Neural cell (in vitro differentiated cells): ENCODE measurements around the gene ITGA2B.

Source experiments
- EP300 ChIP-seq: fragments of 450-650 bp; conservative IDR thresholded peaks from 2 replicates; pipeline ENCODE4 v1.6.1; 2014; ENCODE audit warnings: antibody characterized with exemption, mild to moderate bottlenecking, moderate library complexity; ENCODE audit not compliant: poor library complexity, severe bottlenecking
- EZH2 ChIP-seq: fragments of 200-600, 300-800 bp; shearing (Covaris generic), sonication (generic); IDR thresholded peaks from 2 replicates; pipeline ENCODE4 v1.6.1; 2014; ENCODE audit warnings: antibody characterized with exemption, low read length, borderline replicate concordance, mild to moderate bottlenecking; ENCODE audit not compliant: insufficient read depth, poor library complexity, severe bottlenecking
- MXI1 ChIP-seq: fragments of 450-650 bp; conservative IDR thresholded peaks from 2 replicates; pipeline ENCODE4 v1.6.1; 2014; ENCODE audit warnings: antibody characterized with exemption, mild to moderate bottlenecking; ENCODE audit not compliant: poor library complexity, severe bottlenecking
- POLR2AphosphoS5 ChIP-seq: IDR thresholded peaks from 2 replicates; pipeline ENCODE4 v1.6.1; 2012
- RAD21 ChIP-seq: fragments of 450-650 bp; conservative IDR thresholded peaks from 2 replicates; pipeline ENCODE4 v1.6.1; 2014; ENCODE audit warnings: antibody characterized with exemption, mild to moderate bottlenecking, moderate library complexity
- TAF1 ChIP-seq: IDR thresholded peaks from 2 replicates; pipeline ENCODE4 v1.6.1; 2012; ENCODE audit warnings: low read depth
- TF ChIP-seq, protein P1 (sequence below): fragments of 450-650 bp; IDR thresholded peaks from 2 replicates; pipeline ENCODE4 v1.5.1; 2014; ENCODE audit warnings: antibody characterized with exemption, mild to moderate bottlenecking, moderate library complexity; ENCODE audit not compliant: poor library complexity, severe bottlenecking
- TF ChIP-seq, protein P2 (sequence below): IDR thresholded peaks from 2 replicates; pipeline ENCODE4 v1.6.1; 2012; ENCODE audit warnings: borderline replicate concordance

DNA sequence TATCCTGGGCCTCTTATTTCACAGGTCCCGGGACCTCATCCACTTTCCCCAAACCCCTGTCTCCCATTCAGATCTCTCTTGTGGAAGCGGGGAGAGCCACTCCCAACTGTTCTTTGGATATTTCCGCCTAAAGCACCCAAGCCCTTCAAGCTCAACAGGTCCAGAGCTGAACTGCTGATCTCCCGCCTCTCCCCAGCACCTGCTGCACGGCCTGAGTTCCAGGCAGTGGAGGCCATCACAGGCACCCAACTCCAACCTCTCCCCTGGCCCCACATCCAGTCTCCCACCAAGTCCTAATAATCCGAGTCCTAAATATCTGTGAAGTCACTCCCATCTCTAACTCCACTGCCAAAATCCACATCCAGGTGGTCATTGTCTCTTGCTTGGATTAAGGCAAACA is 6.5 kb downstream of the ITGA2B start:
- TF ChIP-seq, protein P1, sequence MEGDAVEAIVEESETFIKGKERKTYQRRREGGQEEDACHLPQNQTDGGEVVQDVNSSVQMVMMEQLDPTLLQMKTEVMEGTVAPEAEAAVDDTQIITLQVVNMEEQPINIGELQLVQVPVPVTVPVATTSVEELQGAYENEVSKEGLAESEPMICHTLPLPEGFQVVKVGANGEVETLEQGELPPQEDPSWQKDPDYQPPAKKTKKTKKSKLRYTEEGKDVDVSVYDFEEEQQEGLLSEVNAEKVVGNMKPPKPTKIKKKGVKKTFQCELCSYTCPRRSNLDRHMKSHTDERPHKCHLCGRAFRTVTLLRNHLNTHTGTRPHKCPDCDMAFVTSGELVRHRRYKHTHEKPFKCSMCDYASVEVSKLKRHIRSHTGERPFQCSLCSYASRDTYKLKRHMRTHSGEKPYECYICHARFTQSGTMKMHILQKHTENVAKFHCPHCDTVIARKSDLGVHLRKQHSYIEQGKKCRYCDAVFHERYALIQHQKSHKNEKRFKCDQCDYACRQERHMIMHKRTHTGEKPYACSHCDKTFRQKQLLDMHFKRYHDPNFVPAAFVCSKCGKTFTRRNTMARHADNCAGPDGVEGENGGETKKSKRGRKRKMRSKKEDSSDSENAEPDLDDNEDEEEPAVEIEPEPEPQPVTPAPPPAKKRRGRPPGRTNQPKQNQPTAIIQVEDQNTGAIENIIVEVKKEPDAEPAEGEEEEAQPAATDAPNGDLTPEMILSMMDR: no peak
- TF ChIP-seq RAD21: no peak
- no peak for TF ChIP-seq EZH2
- no peak for TF ChIP-seq POLR2AphosphoS5
- no peak for TF ChIP-seq EP300
- no peak for TF ChIP-seq TAF1
- TF ChIP-seq, protein P2, sequence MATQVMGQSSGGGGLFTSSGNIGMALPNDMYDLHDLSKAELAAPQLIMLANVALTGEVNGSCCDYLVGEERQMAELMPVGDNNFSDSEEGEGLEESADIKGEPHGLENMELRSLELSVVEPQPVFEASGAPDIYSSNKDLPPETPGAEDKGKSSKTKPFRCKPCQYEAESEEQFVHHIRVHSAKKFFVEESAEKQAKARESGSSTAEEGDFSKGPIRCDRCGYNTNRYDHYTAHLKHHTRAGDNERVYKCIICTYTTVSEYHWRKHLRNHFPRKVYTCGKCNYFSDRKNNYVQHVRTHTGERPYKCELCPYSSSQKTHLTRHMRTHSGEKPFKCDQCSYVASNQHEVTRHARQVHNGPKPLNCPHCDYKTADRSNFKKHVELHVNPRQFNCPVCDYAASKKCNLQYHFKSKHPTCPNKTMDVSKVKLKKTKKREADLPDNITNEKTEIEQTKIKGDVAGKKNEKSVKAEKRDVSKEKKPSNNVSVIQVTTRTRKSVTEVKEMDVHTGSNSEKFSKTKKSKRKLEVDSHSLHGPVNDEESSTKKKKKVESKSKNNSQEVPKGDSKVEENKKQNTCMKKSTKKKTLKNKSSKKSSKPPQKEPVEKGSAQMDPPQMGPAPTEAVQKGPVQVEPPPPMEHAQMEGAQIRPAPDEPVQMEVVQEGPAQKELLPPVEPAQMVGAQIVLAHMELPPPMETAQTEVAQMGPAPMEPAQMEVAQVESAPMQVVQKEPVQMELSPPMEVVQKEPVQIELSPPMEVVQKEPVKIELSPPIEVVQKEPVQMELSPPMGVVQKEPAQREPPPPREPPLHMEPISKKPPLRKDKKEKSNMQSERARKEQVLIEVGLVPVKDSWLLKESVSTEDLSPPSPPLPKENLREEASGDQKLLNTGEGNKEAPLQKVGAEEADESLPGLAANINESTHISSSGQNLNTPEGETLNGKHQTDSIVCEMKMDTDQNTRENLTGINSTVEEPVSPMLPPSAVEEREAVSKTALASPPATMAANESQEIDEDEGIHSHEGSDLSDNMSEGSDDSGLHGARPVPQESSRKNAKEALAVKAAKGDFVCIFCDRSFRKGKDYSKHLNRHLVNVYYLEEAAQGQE: no peak
- TF ChIP-seq MXI1: no peak
